Measurements from ENCODE around the gene PIGC.

GRCh38 chr1:172405912-172406311, 38.0 kb downstream of the PIGC start:
- no peak for TF ChIP-seq EP300 (IDR thresholded peaks at IDR 0.05)
- TF ChIP-seq CTCF (IDR thresholded peaks at IDR 0.05): no peak

Measured in tibial nerve (tissue), 4 donors.